HCT116 (cell line): ENCODE results near the gene INPP5E. TPM values are rescaled to one million over a fixed set of nuclear protein-coding genes. Genes with fewer than 3 reads are reported as not detected.

ENCODE experiments used
- ATAC-seq: fragments of 200-7000 bp; cut with Tn5 transposase; 2 replicates; pipeline ENCODE4 v1.9.1; 2020; ENCODE audit warnings: mild to moderate bottlenecking, moderate library complexity
- BruUV-seq: library from RNA; stranded (reverse); fragments of 400-500 nt; replicated peaks from 2 replicates; lab custom pipeline; 2021; lab: Mats Ljungman, UMichigan
- CTCF ChIA-PET: fragments of 300-600 bp; sonication (Branson Sonifier 250); formaldehyde crosslinking; loops from one replicate; lab custom pipeline; 2021; ENCODE audit warnings: antibody characterized with exemption; lab: Charles Lee
- POLR2A ChIA-PET: fragments of 300-600, 350-600 bp; sonication (Branson Sonifier 250); formaldehyde crosslinking; loops from one replicate; lab custom pipeline; 2021; ENCODE audit warnings: antibody characterized with exemption; lab: Charles Lee
- RAD21 ChIA-PET, 2 experiments: fragments of 300-600 bp; sonication (Branson Sonifier 250); formaldehyde crosslinking; loops; one replicate each; lab custom pipeline; 2023; ENCODE audit warnings: low total read pairs in 2 of 2; ENCODE audit not compliant: uncharacterized antibody in 2 of 2, unreplicated experiment in 2 of 2, low non-redundant PET in 1 of 2; lab: Charles Lee
- DNase-seq: peaks from one replicate; pipeline ENCODE4 v3.0.0-alpha.2; 2010; ENCODE audit warnings: low read depth, low spot score
- H2AFZ ChIP-seq: fragments of 200-600 bp; shearing (Covaris generic), sonication (generic); 2 replicates; pipeline ENCODE4 v1.6.1; 2017; ENCODE audit warnings: low read depth, mixed run types, mixed read lengths, antibody characterized with exemption, low read length; ENCODE audit not compliant: poor library complexity, severe bottlenecking
- H3K27ac ChIP-seq: 2 replicates; pipeline ENCODE4 v1.5.1; 2012; ENCODE audit warnings: low read depth, low read length
- H3K27me3 ChIP-seq: fragments of 200-600 bp; sonication (generic); 2 replicates; pipeline ENCODE4 v1.6.1; 2016; ENCODE audit warnings: mixed run types, low read length, mixed read lengths; ENCODE audit not compliant: insufficient read depth
- H3K36me3 ChIP-seq, 2 experiments: fragments of 200-500 bp in 1 of 2; fragments of 200-600 bp in 1 of 2; sonication (Bioruptor generic) in 1 of 2; sonication (generic) in 1 of 2; 2 replicates each; pipeline versions ENCODE4 v1.5.1 to v1.6.1; 2014 to 2016; ENCODE audit warnings: low read length in 2 of 2, inconsistent platforms in 1 of 2, mixed read lengths in 1 of 2, mixed run types in 1 of 2; ENCODE audit not compliant: insufficient read depth in 2 of 2, control insufficient read depth in 1 of 2
- H3K4me1 ChIP-seq, 2 experiments: fragments of 200-600 bp in 1 of 2; sonication (generic) in 1 of 2; 2 replicates each; pipeline versions ENCODE4 v1.5.1 to v1.6.1; 2012 to 2017; ENCODE audit warnings: low read length in 2 of 2, inconsistent platforms in 1 of 2, mild to moderate bottlenecking in 1 of 2, mixed read lengths in 1 of 2, mixed run types in 1 of 2, moderate library complexity in 1 of 2; ENCODE audit not compliant: insufficient read depth in 2 of 2, control insufficient read depth in 1 of 2
- H3K4me2 ChIP-seq: fragments of 200-600 bp; sonication (generic); 2 replicates; pipeline ENCODE4 v1.6.1; 2017; ENCODE audit warnings: mixed run types, low read length, mixed read lengths
- H3K4me3 ChIP-seq, 2 experiments: fragments of 200-600 bp in 1 of 2; sonication (generic) in 1 of 2; replicated peaks in 1 of 2; 2 replicates each; pipeline ENCODE4 v1.5.1; 2011 to 2016; ENCODE audit warnings: low read length in 2 of 2, control low read depth in 1 of 2, low read depth in 1 of 2, mild to moderate bottlenecking in 1 of 2, mixed read lengths in 1 of 2, mixed run types in 1 of 2
- H3K79me2 ChIP-seq: fragments of 200-600 bp; sonication (generic); 2 replicates; pipeline ENCODE4 v1.6.1; 2017; ENCODE audit warnings: mild to moderate bottlenecking, mixed run types, low read length, moderate library complexity, mixed read lengths; ENCODE audit not compliant: insufficient read depth
- H3K9ac ChIP-seq: fragments of 200-600 bp; sonication (generic); 2 replicates; pipeline ENCODE4 v1.6.1; 2016; ENCODE audit warnings: low read length, mixed read lengths
- H3K9me2 ChIP-seq: fragments of 200-600 bp; sonication (generic), shearing (Covaris generic); 2 replicates; pipeline ENCODE4 v1.6.1; 2017; ENCODE audit warnings: mixed run types, mild to moderate bottlenecking, moderate library complexity; ENCODE audit not compliant: insufficient read depth
- H3K9me3 ChIP-seq, 2 experiments: fragments of 200-500 bp in 1 of 2; fragments of 200-600 bp in 1 of 2; sonication (Bioruptor generic) in 1 of 2; sonication (generic) in 1 of 2; 2 replicates each; pipeline ENCODE4 v1.6.1; 2014 to 2017; ENCODE audit warnings: low read length in 2 of 2, mixed read lengths in 2 of 2, inconsistent platforms in 1 of 2, low read depth in 1 of 2, mild to moderate bottlenecking in 1 of 2, mixed run types in 1 of 2, moderate library complexity in 1 of 2; ENCODE audit not compliant: control insufficient read depth in 1 of 2, insufficient read depth in 1 of 2
- H4K20me1 ChIP-seq: fragments of 200-600 bp; sonication (generic), shearing (Covaris generic); 2 replicates; pipeline ENCODE4 v1.6.1; 2017; ENCODE audit warnings: mixed run types, mild to moderate bottlenecking, moderate library complexity; ENCODE audit not compliant: insufficient read depth
- EZH2 ChIP-seq: fragments of 200-600 bp; sonication (generic); IDR thresholded peaks from 2 replicates; pipeline ENCODE4 v1.6.1; 2017; ENCODE audit warnings: antibody characterized with exemption, mixed run types
- FOSL1 ChIP-seq: IDR thresholded peaks from 2 replicates; pipeline ENCODE4 v1.6.1; 2012; ENCODE audit warnings: low read depth
- JUND ChIP-seq: IDR thresholded peaks from 2 replicates; pipeline ENCODE4 v1.6.1; 2012
- MAX ChIP-seq: IDR thresholded peaks from 2 replicates; pipeline ENCODE4 v1.6.1; 2012
- POLR2A ChIP-seq: IDR thresholded peaks from 2 replicates; pipeline ENCODE4 v1.7.0; 2011; ENCODE audit warnings: borderline replicate concordance; ENCODE audit not compliant: insufficient read depth, insufficient read length; ENCODE audit errors: extremely low read depth
- POLR2AphosphoS5 ChIP-seq: IDR thresholded peaks from 2 replicates; pipeline ENCODE4 v1.6.1; 2011; ENCODE audit warnings: mild to moderate bottlenecking, low read depth, low read length, moderate library complexity
- REST ChIP-seq: IDR thresholded peaks from 2 replicates; pipeline ENCODE4 v1.6.1; 2012; ENCODE audit warnings: low read depth
- SP1 ChIP-seq: IDR thresholded peaks from 2 replicates; pipeline ENCODE4 v1.6.1; 2012; ENCODE audit warnings: low read depth
- SRF ChIP-seq: IDR thresholded peaks from 2 replicates; pipeline ENCODE4 v1.6.1; 2012; ENCODE audit warnings: low read depth
- YY1 ChIP-seq: IDR thresholded peaks from 2 replicates; pipeline ENCODE4 v1.6.1; 2011; ENCODE audit warnings: low read length, low read depth, moderate library complexity, mild to moderate bottlenecking; ENCODE audit not compliant: insufficient replicate concordance; ENCODE audit errors: extremely low read depth
- ZFX ChIP-seq: fragments of 450-650 bp; IDR thresholded peaks from 2 replicates; pipeline ENCODE4 v1.6.1; 2017
- ZNF274 ChIP-seq: fragments of 200-500 bp; sonication (Bioruptor generic); IDR thresholded peaks from 2 replicates; pipeline ENCODE4 v1.6.1; 2014; ENCODE audit warnings: mild to moderate bottlenecking, low read depth, low read length, inconsistent platforms
- intact Hi-C: fragments of 100-400 bp; cut with micrococcal nuclease; formaldehyde crosslinking; loops from 2 replicates; pipeline ENCODE4 v1.10.0; 2022
- total RNA-seq: library from RNA; stranded (reverse); gene quantifications from one replicate; pipeline ENCODE4 v1.2.1, GENCODE V29; 2021; ENCODE audit not compliant: unreplicated experiment
- TF ChIP-seq, protein P1 (sequence below): IDR thresholded peaks from 2 replicates; pipeline ENCODE4 v1.6.1; 2012
- TF ChIP-seq, protein P2 (sequence below): IDR thresholded peaks from 2 replicates; pipeline ENCODE4 v1.6.1; 2011; ENCODE audit warnings: mild to moderate bottlenecking, low read length, moderate library complexity; ENCODE audit not compliant: insufficient replicate concordance; ENCODE audit errors: extremely low read depth
- TF ChIP-seq, protein P3 (sequence below), 3 experiments: fragments of 200-600 bp in 1 of 3; sonication (generic) in 1 of 3; IDR thresholded peaks in 2 of 3; conservative IDR thresholded peaks in 1 of 3; 2 replicates each; pipeline ENCODE4 v1.5.1; 2012 to 2017; ENCODE audit warnings: low read depth in 2 of 3, low read length in 2 of 3, antibody characterized with exemption in 1 of 3, borderline replicate concordance in 1 of 3, control low read depth in 1 of 3, mild to moderate bottlenecking in 1 of 3, mixed read lengths in 1 of 3, mixed run types in 1 of 3, moderate library complexity in 1 of 3; ENCODE audit not compliant: insufficient read depth in 1 of 3

Gene INPP5E
- total RNA-seq, 1 experiment from 2014 or later = 23.8 TPM

DNA sequence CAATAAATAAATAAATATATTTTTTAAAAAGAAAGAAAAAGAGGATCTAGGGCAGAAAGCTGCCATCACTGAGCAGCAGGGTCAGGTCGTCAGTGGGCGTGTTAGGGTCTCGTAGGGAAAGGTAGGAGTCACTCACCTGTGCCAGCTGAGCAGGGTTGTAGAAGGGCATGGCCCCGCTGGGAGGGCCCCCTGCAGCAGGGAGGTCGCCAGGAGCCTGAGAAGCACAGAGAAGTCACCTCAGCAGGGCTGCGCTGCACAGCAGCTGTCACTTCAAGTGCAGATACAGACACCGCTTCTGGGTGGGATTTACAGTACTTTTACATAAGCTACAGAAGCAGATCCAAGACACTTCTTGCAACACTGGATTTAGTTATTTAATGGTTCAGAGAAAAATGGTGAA, 4.0 kb upstream of the INPP5E start:
- Histone ChIP-seq H2AFZ (no peak overlapping the region), H3K27me3 (no peaks in the 10 kb centered on the region), H3K36me3 (peaks cover 24 to 44% of the 10 kb centered on the region in 2 experiments), H3K4me1 (peaks cover under 1 to 8% of the 10 kb centered on the region in 2 experiments), H3K4me3 (no peak overlapping the region), H3K4me2 (no peak overlapping the region), H3K9me2 (no peaks in the 10 kb centered on the region), H4K20me1 (no peaks in the 10 kb centered on the region), H3K27ac (no peak overlapping the region), H3K79me2 (peaks cover 6% of the 10 kb centered on the region), H3K9me3 (no peaks in the 10 kb centered on the region), H3K9ac (no peak overlapping the region)
- intact Hi-C loops = no loop called here
- ChIA-PET CTCF (interaction anchor here (1.5 kb wide), 1 partner anchor 41 kb away, joined by 3 read pairs; no protein-coding TSS in a partner anchor), RAD21 (no interaction called here), POLR2A (no interaction called here)
- DNase-seq (no peak), ATAC-seq (no peak)
- BruUV-seq = no TSS peak
- TF ChIP-seq JUND = no peak
- no peak for TF ChIP-seq ZFX
- TF ChIP-seq POLR2A = no peak
- TF ChIP-seq, protein P1, sequence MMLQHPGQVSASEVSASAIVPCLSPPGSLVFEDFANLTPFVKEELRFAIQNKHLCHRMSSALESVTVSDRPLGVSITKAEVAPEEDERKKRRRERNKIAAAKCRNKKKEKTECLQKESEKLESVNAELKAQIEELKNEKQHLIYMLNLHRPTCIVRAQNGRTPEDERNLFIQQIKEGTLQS = no peak
- TF ChIP-seq MAX = no peak
- no peak for TF ChIP-seq SP1
- no peak for TF ChIP-seq ZNF274
- TF ChIP-seq SRF = no peak
- TF ChIP-seq, protein P2, sequence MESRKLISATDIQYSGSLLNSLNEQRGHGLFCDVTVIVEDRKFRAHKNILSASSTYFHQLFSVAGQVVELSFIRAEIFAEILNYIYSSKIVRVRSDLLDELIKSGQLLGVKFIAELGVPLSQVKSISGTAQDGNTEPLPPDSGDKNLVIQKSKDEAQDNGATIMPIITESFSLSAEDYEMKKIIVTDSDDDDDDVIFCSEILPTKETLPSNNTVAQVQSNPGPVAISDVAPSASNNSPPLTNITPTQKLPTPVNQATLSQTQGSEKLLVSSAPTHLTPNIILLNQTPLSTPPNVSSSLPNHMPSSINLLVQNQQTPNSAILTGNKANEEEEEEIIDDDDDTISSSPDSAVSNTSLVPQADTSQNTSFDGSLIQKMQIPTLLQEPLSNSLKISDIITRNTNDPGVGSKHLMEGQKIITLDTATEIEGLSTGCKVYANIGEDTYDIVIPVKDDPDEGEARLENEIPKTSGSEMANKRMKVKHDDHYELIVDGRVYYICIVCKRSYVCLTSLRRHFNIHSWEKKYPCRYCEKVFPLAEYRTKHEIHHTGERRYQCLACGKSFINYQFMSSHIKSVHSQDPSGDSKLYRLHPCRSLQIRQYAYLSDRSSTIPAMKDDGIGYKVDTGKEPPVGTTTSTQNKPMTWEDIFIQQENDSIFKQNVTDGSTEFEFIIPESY = no peak
- TF ChIP-seq, protein P3, sequence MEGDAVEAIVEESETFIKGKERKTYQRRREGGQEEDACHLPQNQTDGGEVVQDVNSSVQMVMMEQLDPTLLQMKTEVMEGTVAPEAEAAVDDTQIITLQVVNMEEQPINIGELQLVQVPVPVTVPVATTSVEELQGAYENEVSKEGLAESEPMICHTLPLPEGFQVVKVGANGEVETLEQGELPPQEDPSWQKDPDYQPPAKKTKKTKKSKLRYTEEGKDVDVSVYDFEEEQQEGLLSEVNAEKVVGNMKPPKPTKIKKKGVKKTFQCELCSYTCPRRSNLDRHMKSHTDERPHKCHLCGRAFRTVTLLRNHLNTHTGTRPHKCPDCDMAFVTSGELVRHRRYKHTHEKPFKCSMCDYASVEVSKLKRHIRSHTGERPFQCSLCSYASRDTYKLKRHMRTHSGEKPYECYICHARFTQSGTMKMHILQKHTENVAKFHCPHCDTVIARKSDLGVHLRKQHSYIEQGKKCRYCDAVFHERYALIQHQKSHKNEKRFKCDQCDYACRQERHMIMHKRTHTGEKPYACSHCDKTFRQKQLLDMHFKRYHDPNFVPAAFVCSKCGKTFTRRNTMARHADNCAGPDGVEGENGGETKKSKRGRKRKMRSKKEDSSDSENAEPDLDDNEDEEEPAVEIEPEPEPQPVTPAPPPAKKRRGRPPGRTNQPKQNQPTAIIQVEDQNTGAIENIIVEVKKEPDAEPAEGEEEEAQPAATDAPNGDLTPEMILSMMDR (IDR thresholded peaks at IDR 0.05 in 2 of 3, conservative IDR thresholded peaks at IDR 0.05 in 1 of 3; ENCODE audit: borderline replicate concordance in 1 of 3, insufficient read depth in 1 of 3, low read depth in 2 of 3, low read length in 2 of 3) = no peak
- TF ChIP-seq YY1 = no peak
- TF ChIP-seq EZH2 = no peak
- no peak for TF ChIP-seq REST
- no peak for TF ChIP-seq FOSL1
- TF ChIP-seq POLR2AphosphoS5 = no peak
